ENCODE measurements around the gene PAIP1.
"Not testable (repeated sequence)": the region's sequence is repeated elsewhere in the genome, so short reads cannot be mapped to it uniquely, and the experiment has no call there.

PAIP1 gene

DNA sequence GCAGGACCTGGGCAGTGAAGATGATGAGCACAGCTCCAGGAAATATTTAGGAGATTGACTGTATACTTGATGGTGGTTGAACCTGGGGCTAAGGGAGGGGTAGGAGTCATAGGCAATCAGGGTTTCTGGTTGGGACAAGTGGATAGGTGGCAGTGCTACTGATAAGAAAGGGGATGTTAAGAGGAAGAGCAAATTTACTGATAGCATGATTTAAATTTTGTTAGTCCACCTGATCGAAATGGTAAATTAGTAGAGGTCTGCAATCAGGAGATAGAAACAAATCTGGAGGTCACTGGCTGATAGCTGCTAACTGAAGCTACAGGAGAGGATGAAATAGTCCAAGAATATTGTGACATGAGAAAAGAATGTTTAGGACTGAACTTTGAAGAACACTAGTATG, 36.3 kb downstream of the PAIP1 start:
- no peak for TF ChIP-seq CTCF (IDR thresholded peaks at IDR 0.05; ENCODE audit: insufficient read depth, missing control alignments)
- no peak for FAIRE-seq
- no peak for DNase-seq (ENCODE audit: insufficient read length, low spot score)

DNA sequence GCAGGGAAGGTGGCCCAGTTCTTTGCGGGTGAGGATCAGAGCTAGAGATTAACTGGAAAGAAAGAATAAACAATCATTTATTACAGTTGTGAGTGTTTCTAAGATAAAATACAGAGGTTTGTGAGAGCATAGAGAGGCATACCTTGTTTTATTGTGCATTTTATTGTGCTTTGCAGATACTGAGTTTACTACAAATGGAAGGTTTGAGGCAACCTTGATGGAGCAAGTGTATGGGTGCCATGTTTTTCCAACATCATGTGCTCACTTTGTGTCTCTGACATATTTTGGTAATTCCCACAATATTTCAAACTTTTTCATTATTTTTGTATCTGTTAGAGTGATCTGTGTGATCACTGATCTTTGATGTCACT, 41.2 kb downstream of the PAIP1 start:
- FAIRE-seq (no peak), DNase-seq (ENCODE audit: insufficient read length, low spot score) (no peak)
- TF ChIP-seq CTCF (IDR thresholded peaks at IDR 0.05; ENCODE audit: insufficient read depth, missing control alignments), result no peak

GRCh38 chr5:43514816-43515677, 41.8 kb downstream of the PAIP1 start, which contains the start of gene C5orf34:
Gene C5orf34, minus strand, starts transcription at chr5:43515148. Its CDS starts 5,809 bp downstream, at chr5:43509339.
- no peak for TF ChIP-seq CTCF (IDR thresholded peaks at IDR 0.05; ENCODE audit: insufficient read depth, missing control alignments)
- DNase-seq (ENCODE audit: insufficient read length, low spot score), result peak; percentile 67
- no peak for FAIRE-seq

GRCh38 chr5:43514471-43514815, 42.4 kb downstream of the PAIP1 start:
- FAIRE-seq, result no peak
- TF ChIP-seq CTCF (IDR thresholded peaks at IDR 0.05; ENCODE audit: insufficient read depth, missing control alignments), result no peak
- no peak for DNase-seq (ENCODE audit: insufficient read length, low spot score)

DNA sequence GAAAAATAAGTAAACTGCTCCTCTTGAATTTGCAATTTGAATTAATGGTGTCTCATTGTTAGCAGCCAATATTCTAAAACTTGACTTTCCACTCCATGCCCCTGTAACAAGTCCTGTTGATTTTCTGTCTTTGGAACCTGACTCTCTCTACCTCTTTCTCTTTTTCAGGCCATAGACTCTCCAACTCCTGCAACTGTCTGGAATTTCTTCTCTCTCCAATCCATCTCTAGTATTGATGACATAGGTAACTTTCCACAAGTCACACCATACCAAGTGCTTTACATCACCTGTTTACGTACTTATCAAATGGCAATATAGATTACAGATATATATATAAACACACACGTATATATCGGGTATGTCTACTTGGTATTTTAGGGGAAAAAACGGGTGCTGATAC, 42.9 kb downstream of the PAIP1 start:
- DNase-seq (ENCODE audit: insufficient read length, low spot score) (no peak), FAIRE-seq (no peak)
- TF ChIP-seq CTCF (IDR thresholded peaks at IDR 0.05; ENCODE audit: insufficient read depth, missing control alignments), result no peak

DNA sequence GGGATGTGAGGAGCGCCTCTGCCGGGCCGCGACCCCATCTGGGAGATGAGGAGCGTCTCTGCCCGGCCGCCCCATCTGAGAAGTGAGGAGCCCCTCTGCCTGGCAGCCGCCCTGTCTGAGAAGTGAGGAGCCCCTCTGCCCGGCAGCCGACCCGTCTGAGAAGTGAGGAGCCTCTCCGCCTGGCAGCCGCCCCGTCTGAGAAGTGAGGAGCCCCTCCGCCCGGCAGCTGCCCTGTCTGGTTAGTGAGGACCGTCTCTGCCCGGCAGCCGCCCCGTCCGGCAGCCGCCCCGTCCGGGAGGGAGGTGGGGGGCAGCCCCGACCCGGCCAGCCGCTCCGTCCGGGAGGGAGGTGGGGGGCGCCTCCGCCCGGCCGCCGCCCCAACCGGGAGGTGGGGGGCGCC, 45.8 kb downstream of the PAIP1 start:
- not testable (repeated sequence) for DNase-seq (ENCODE audit: insufficient read length, low spot score); FAIRE-seq

GRCh38 chr5:43498581-43498980, 58.3 kb downstream of the PAIP1 start:
- DNase-seq (ENCODE audit: insufficient read length, low spot score) (no peak), FAIRE-seq (no peak)
- TF ChIP-seq CTCF (IDR thresholded peaks at IDR 0.05; ENCODE audit: insufficient read depth, missing control alignments), result no peak
